HEK293 (cell line): Measurements from ENCODE around the gene KRTAP10-1.

Experiments
- CTCF ChIA-PET: fragments of 350-600 bp; formaldehyde crosslinking; extraction: SDS; loops from one replicate; lab custom pipeline; 2021; ENCODE audit warnings: antibody characterized with exemption; lab: Yijun Ruan, JAX
- POLR2A ChIA-PET: fragments of 300-600 bp; formaldehyde crosslinking; extraction: SDS; loops from one replicate; lab custom pipeline; 2020; ENCODE audit warnings: antibody characterized with exemption, inconsistent platforms; lab: Yijun Ruan, JAX
- H3K27ac ChIP-seq: fragments of 200-500 bp; sonication (Bioruptor generic); 2 replicates; pipeline ENCODE4 v1.5.1; 2014; ENCODE audit warnings: low read depth, low read length, control low read depth, inconsistent platforms; ENCODE audit errors: extremely low read depth
- H3K36me3 ChIP-seq, 2 experiments: fragments of 200-500 bp in 1 of 2; sonication (Bioruptor generic) in 1 of 2; 1 replicate in 1 of 2; 2 replicates in 1 of 2; pipeline ENCODE4 v1.5.1; 2014 to 2017; ENCODE audit warnings: inconsistent platforms in 2 of 2, low read length in 2 of 2; ENCODE audit not compliant: control insufficient read depth in 2 of 2, insufficient read depth in 1 of 2
- H3K4me1 ChIP-seq: fragments of 200-500 bp; sonication (Bioruptor generic); 2 replicates; pipeline ENCODE4 v1.5.1; 2014; ENCODE audit warnings: mild to moderate bottlenecking, low read length, inconsistent platforms; ENCODE audit not compliant: control insufficient read depth, insufficient read depth
- H3K4me3 ChIP-seq: 2 replicates; pipeline ENCODE4 v1.5.1; 2011; ENCODE audit warnings: low read depth, mild to moderate bottlenecking, control low read depth, low read length, moderate library complexity
- H3K9me3 ChIP-seq: fragments of 200-500 bp; sonication (Bioruptor generic); 2 replicates; pipeline ENCODE4 v1.5.1; 2014; ENCODE audit warnings: low read depth, low read length, inconsistent platforms; ENCODE audit not compliant: control insufficient read depth, insufficient read depth
- BCL11B ChIP-seq: fragments of 450-650 bp; formaldehyde crosslinking; IDR thresholded peaks from 2 replicates; pipeline ENCODE4 v1.5.1; 2016; ENCODE audit warnings: low read depth, missing biosample characterization, missing genetic modification characterization
- KLF8 ChIP-seq: fragments of 450-650 bp; formaldehyde crosslinking; IDR thresholded peaks from 2 replicates; pipeline ENCODE4 v1.5.1; 2016; ENCODE audit warnings: missing biosample characterization, missing genetic modification characterization
- KLF9 ChIP-seq: fragments of 450-650 bp; formaldehyde crosslinking; IDR thresholded peaks from 2 replicates; pipeline ENCODE4 v1.5.1; 2016; ENCODE audit warnings: missing biosample characterization, missing genetic modification characterization, low read depth
- PBX3 ChIP-seq: sonication (generic); formaldehyde crosslinking; IDR thresholded peaks from 2 replicates; pipeline ENCODE4 v1.8.1; 2022; ENCODE audit warnings: mild to moderate bottlenecking, moderate library complexity, missing genetic modification reagents
- PRDM2 ChIP-seq: fragments of 450-650 bp; formaldehyde crosslinking; IDR thresholded peaks from 2 replicates; pipeline ENCODE4 v1.5.1; 2016; ENCODE audit warnings: missing biosample characterization, missing genetic modification characterization, borderline replicate concordance
- PRDM6 ChIP-seq: fragments of 450-650 bp; formaldehyde crosslinking; IDR thresholded peaks from 2 replicates; pipeline ENCODE4 v1.5.1; 2017; ENCODE audit warnings: missing biosample characterization, missing genetic modification characterization
- SETDB1 ChIP-seq: IDR thresholded peaks from one replicate; pipeline ENCODE4 v1.6.1; 2017; ENCODE audit warnings: mild to moderate bottlenecking, low read length, moderate library complexity, mixed read lengths; ENCODE audit not compliant: insufficient read length
- TCF7L2 ChIP-seq: IDR thresholded peaks from 2 replicates; pipeline ENCODE4 v1.6.1; 2011; ENCODE audit warnings: low read depth, mild to moderate bottlenecking, inconsistent platforms, low read length, moderate library complexity, borderline replicate concordance
- ZBTB1 ChIP-seq: fragments of 450-650 bp; formaldehyde crosslinking; IDR thresholded peaks from 2 replicates; pipeline ENCODE4 v1.5.1; 2016; ENCODE audit warnings: missing biosample characterization, missing genetic modification characterization
- ZIC2 ChIP-seq: fragments of 450-650 bp; formaldehyde crosslinking; IDR thresholded peaks from 2 replicates; pipeline ENCODE4 v1.5.1; 2016; ENCODE audit warnings: missing biosample characterization, missing genetic modification characterization
- ZNF146 ChIP-seq: fragments of 450-650 bp; formaldehyde crosslinking; IDR thresholded peaks from 2 replicates; pipeline ENCODE4 v1.5.1; 2016; ENCODE audit warnings: missing biosample characterization, missing genetic modification characterization
- ZNF23 ChIP-seq: fragments of 450-650 bp; formaldehyde crosslinking; IDR thresholded peaks from 2 replicates; pipeline ENCODE4 v1.5.1; 2016; ENCODE audit warnings: missing biosample characterization, missing genetic modification characterization, borderline replicate concordance
- ZNF24 ChIP-seq: fragments of 450-650 bp; formaldehyde crosslinking; IDR thresholded peaks from 2 replicates; pipeline ENCODE4 v1.5.1; 2016; ENCODE audit warnings: missing biosample characterization, missing genetic modification characterization
- ZNF292 ChIP-seq: fragments of 450-650 bp; formaldehyde crosslinking; IDR thresholded peaks from 2 replicates; pipeline ENCODE4 v1.5.1; 2016; ENCODE audit warnings: low read depth, missing biosample characterization, missing genetic modification characterization, borderline replicate concordance
- ZNF433 ChIP-seq: fragments of 450-650 bp; formaldehyde crosslinking; IDR thresholded peaks from 2 replicates; pipeline ENCODE4 v1.5.1; 2016; ENCODE audit warnings: missing biosample characterization, missing genetic modification characterization, low read depth
- ZNF473 ChIP-seq: fragments of 450-650 bp; formaldehyde crosslinking; IDR thresholded peaks from 2 replicates; pipeline ENCODE4 v1.5.1; 2017; ENCODE audit warnings: missing biosample characterization, missing genetic modification characterization
- ZNF555 ChIP-seq: fragments of 450-650 bp; formaldehyde crosslinking; conservative IDR thresholded peaks from 2 replicates; pipeline ENCODE4 v1.5.1; 2017; ENCODE audit warnings: missing biosample characterization, mild to moderate bottlenecking, missing genetic modification characterization, inconsistent platforms
- ZNF785 ChIP-seq: fragments of 450-650 bp; formaldehyde crosslinking; IDR thresholded peaks from 2 replicates; pipeline ENCODE4 v1.5.1; 2016; ENCODE audit warnings: missing biosample characterization, missing genetic modification characterization

KRTAP10-1 gene

GRCh38 chr21:44537930-44538911 lies 1.8 kb downstream of the KRTAP10-1 start (continued):
- TF ChIP-seq PRDM6 (tag by site-specific recombination) (no peak), ZNF24 (tag by site-specific recombination) (no peak), ZBTB1 (tag by site-specific recombination) (no peak), ZNF473 (tag by site-specific recombination) (no peak), ZNF555 (tag by site-specific recombination) (no peak)

- TF ChIP-seq KLF9 (tag by site-specific recombination) (no peak), PBX3 (CRISPR knock-in tag) (no peak), PRDM2 (tag by site-specific recombination) (no peak), BCL11B (no peak), ZNF292 (no peak), SETDB1 (no peak), ZNF433 (tag by site-specific recombination) (no peak)
- Histone ChIP-seq H3K4me3 (no peak overlapping the region), H3K9me3 (no peaks in the 10 kb centered on the region), H3K36me3 (no peaks in the 10 kb centered on the region), H3K27ac (no peak overlapping the region), H3K4me1 (no peaks in the 10 kb centered on the region)
- ChIA-PET CTCF (interaction anchor here (0.5 to 1.1 kb wide), 5 partner anchors 17 to 258 kb away, joined by 3 to 6 read pairs (median 3); no protein-coding TSS in a partner anchor), POLR2A (no interaction called here)
Measured at GRCh38 chr21:44535963-44536362, 4.0 kb downstream of the KRTAP10-1 start.

GRCh38 chr21:44534688-44535087 lies 5.3 kb downstream of the KRTAP10-1 start:
- no peak overlapping the region for H3K27ac ChIP-seq
- no peaks in the 10 kb centered on the region for H3K36me3 ChIP-seq
- H3K9me3 ChIP-seq, result no peaks in the 10 kb centered on the region
- CTCF ChIA-PET, result no interaction called here
- H3K4me3 ChIP-seq, result no peak overlapping the region
- no peaks in the 10 kb centered on the region for H3K4me1 ChIP-seq
- POLR2A ChIA-PET, result no interaction called here
- TF ChIP-seq TCF7L2, result no peak
- TF ChIP-seq ZNF146 (tag by site-specific recombination), result peak; percentile 81
- 0 out of 2 replicates have a peak, but pooled peaks have one; percentile 20 for TF ChIP-seq KLF8 (tag by site-specific recombination)
- TF ChIP-seq ZNF785 (tag by site-specific recombination), result no peak
- no peak for TF ChIP-seq ZIC2 (tag by site-specific recombination)
- TF ChIP-seq ZNF23 (tag by site-specific recombination), result no peak
